H9 (cell line): ENCODE data around the gene ATP6V0A1. TPM values are rescaled to one million over a fixed set of nuclear protein-coding genes. Genes with fewer than 3 reads are reported as not detected.

Experiments used
- DNase-seq: peaks from one replicate; pipeline ENCODE4 v3.0.0-alpha.2; 2017
- H2AFZ ChIP-seq: one replicate; pipeline ENCODE4 v1.6.1; 2013; ENCODE audit warnings: mild to moderate bottlenecking, low read length, control low read depth, moderate library complexity
- H2AK5ac ChIP-seq: 2 replicates; pipeline ENCODE4 v1.6.1; 2013; ENCODE audit warnings: low read length, control low read depth, mixed read lengths; ENCODE audit not compliant: insufficient read length
- H2BK120ac ChIP-seq: one replicate; pipeline ENCODE4 v1.6.1; 2013; ENCODE audit warnings: low read depth, mild to moderate bottlenecking, low read length, control low read depth, inconsistent platforms; ENCODE audit not compliant: poor library complexity, severe bottlenecking
- H2BK12ac ChIP-seq: 2 replicates; pipeline ENCODE4 v1.6.1; 2013; ENCODE audit warnings: low read length, control low read depth, mixed read lengths, low read depth; ENCODE audit not compliant: insufficient read length
- H2BK15ac ChIP-seq: 2 replicates; pipeline ENCODE4 v1.6.1; 2013; ENCODE audit warnings: low read depth, low read length, control low read depth
- H2BK20ac ChIP-seq: one replicate; pipeline ENCODE4 v1.6.1; 2013; ENCODE audit warnings: low read depth, mild to moderate bottlenecking, low read length, control low read depth, inconsistent platforms; ENCODE audit not compliant: poor library complexity, severe bottlenecking
- H2BK5ac ChIP-seq: 2 replicates; pipeline ENCODE4 v1.6.1; 2013; ENCODE audit warnings: low read length, control low read depth, mixed read lengths; ENCODE audit not compliant: insufficient read length
- H3K14ac ChIP-seq: 2 replicates; pipeline ENCODE4 v1.6.1; 2013; ENCODE audit warnings: low read length, control low read depth; ENCODE audit not compliant: insufficient read depth
- H3K18ac ChIP-seq: 2 replicates; pipeline ENCODE4 v1.6.1; 2013; ENCODE audit warnings: low read depth, mild to moderate bottlenecking, mixed read lengths, low read length, control low read depth; ENCODE audit not compliant: insufficient read length
- H3K23ac ChIP-seq: 2 replicates; pipeline ENCODE4 v1.6.1; 2013; ENCODE audit warnings: low read length, control low read depth, mixed read lengths, low read depth; ENCODE audit not compliant: insufficient read length
- H3K23me2 ChIP-seq: 2 replicates; pipeline ENCODE4 v1.6.1; 2013; ENCODE audit warnings: low read depth, mild to moderate bottlenecking, mixed read lengths, low read length, control low read depth; ENCODE audit not compliant: insufficient read length, poor library complexity, severe bottlenecking
- H3K27ac ChIP-seq: 2 replicates; pipeline ENCODE4 v1.5.1; 2013; ENCODE audit warnings: low read length, control low read depth, mixed read lengths, low read depth; ENCODE audit not compliant: insufficient read length
- H3K27me3 ChIP-seq: 2 replicates; pipeline ENCODE4 v1.6.1; 2013; ENCODE audit warnings: low read length, control low read depth, inconsistent platforms; ENCODE audit not compliant: insufficient read depth
- H3K4ac ChIP-seq: 2 replicates; pipeline ENCODE4 v1.6.1; 2013; ENCODE audit warnings: low read depth, mild to moderate bottlenecking, control low read depth, inconsistent platforms, low read length, moderate library complexity
- H3K4me1 ChIP-seq: 2 replicates; pipeline ENCODE4 v1.6.1; 2013; ENCODE audit warnings: low read length, control low read depth, inconsistent platforms; ENCODE audit not compliant: insufficient read depth
- H3K4me2 ChIP-seq: 2 replicates; pipeline ENCODE4 v1.6.1; 2013; ENCODE audit warnings: low read length, control low read depth, mixed read lengths; ENCODE audit not compliant: insufficient read length, insufficient read depth
- H3K56ac ChIP-seq: 2 replicates; pipeline ENCODE4 v1.6.1; 2013; ENCODE audit warnings: low read depth, mild to moderate bottlenecking, mixed read lengths, low read length, control low read depth; ENCODE audit not compliant: insufficient read length
- H3K79me1 ChIP-seq: 2 replicates; pipeline ENCODE4 v1.6.1; 2013; ENCODE audit warnings: low read depth, mild to moderate bottlenecking, moderate library complexity, low read length, control low read depth, inconsistent platforms; ENCODE audit not compliant: insufficient read depth, poor library complexity, severe bottlenecking
- H3K79me2 ChIP-seq: 2 replicates; pipeline ENCODE4 v1.6.1; 2013; ENCODE audit warnings: low read length, control low read depth, inconsistent platforms; ENCODE audit not compliant: insufficient read depth
- H3K9ac ChIP-seq: 2 replicates; pipeline ENCODE4 v1.6.1; 2013; ENCODE audit warnings: low read length, control low read depth, mixed read lengths; ENCODE audit not compliant: insufficient read length; ENCODE audit errors: extremely low read depth
- H3K9me3 ChIP-seq: one replicate; pipeline ENCODE4 v1.6.1; 2013; ENCODE audit warnings: low read depth, low read length, inconsistent platforms; ENCODE audit not compliant: control insufficient read depth
- H3T11ph ChIP-seq: one replicate; pipeline ENCODE4 v1.6.1; 2013; ENCODE audit warnings: mild to moderate bottlenecking, low read length, control low read depth, inconsistent platforms
- H4K20me1 ChIP-seq: one replicate; pipeline ENCODE4 v1.6.1; 2013; ENCODE audit not compliant: control insufficient read depth, insufficient read length, insufficient read depth
- H4K5ac ChIP-seq: 2 replicates; pipeline ENCODE4 v1.6.1; 2013; ENCODE audit warnings: low read depth, mild to moderate bottlenecking, mixed read lengths, low read length, control low read depth; ENCODE audit not compliant: insufficient read length
- H4K8ac ChIP-seq: replicated peaks from 2 replicates; pipeline ENCODE4 v1.6.1; 2013; ENCODE audit warnings: low read length, control low read depth, mixed read lengths, low read depth; ENCODE audit not compliant: insufficient read length
- H4K91ac ChIP-seq: 2 replicates; pipeline ENCODE4 v1.6.1; 2013; ENCODE audit warnings: low read depth, mild to moderate bottlenecking, moderate library complexity, mixed read lengths, low read length, control low read depth; ENCODE audit not compliant: insufficient read length
- H3K27ac Mint-ChIP-seq, 3 experiments: 2 replicates in 2 of 3; 3 replicates in 1 of 3; pipeline ENCODE4 v1.8.0; 2020 to 2021; ENCODE audit warnings: mixed read lengths in 3 of 3, mild to moderate bottlenecking in 1 of 3, moderate library complexity in 1 of 3
- H3K27me3 Mint-ChIP-seq: 2 replicates; pipeline ENCODE4 v1.8.0; 2021; ENCODE audit warnings: low read depth, mild to moderate bottlenecking, moderate library complexity, mixed read lengths
- H3K36me3 Mint-ChIP-seq, 3 experiments: 2 replicates in 2 of 3; 3 replicates in 1 of 3; pipeline ENCODE4 v1.8.0; 2020 to 2021; ENCODE audit warnings: low read depth in 3 of 3, mixed read lengths in 3 of 3; ENCODE audit not compliant: insufficient read depth in 1 of 3
- H3K4me1 Mint-ChIP-seq, 2 experiments: 2 replicates each; pipeline ENCODE4 v1.8.0; 2020; ENCODE audit warnings: mixed read lengths in 2 of 2
- H3K4me3 Mint-ChIP-seq, 2 experiments: 2 replicates in 1 of 2; 3 replicates in 1 of 2; pipeline ENCODE4 v1.8.0; 2020 to 2021; ENCODE audit warnings: mild to moderate bottlenecking in 2 of 2, mixed read lengths in 2 of 2, moderate library complexity in 1 of 2
- H3K9me3 Mint-ChIP-seq, 2 experiments: 2 replicates in 1 of 2; 3 replicates in 1 of 2; pipeline ENCODE4 v1.8.0; 2020; ENCODE audit warnings: mild to moderate bottlenecking in 2 of 2, mixed read lengths in 2 of 2, moderate library complexity in 1 of 2
- WGBS: extraction: QIAGEN DNeasy Blood & Tissue Kit; methylation state at CpG from one replicate; pipeline ENCODE4 v1.1.7; 2013; ENCODE audit warnings: missing lambda C conversion rate, low lambda C conversion rate, mixed read lengths; ENCODE audit not compliant: insufficient read length; ENCODE audit errors: extremely low coverage; 5-methylcytosine and 5-hydroxymethylcytosine counted together
- microRNA-seq: library from miRNA; unstranded; fragments of <30 nt; microRNA quantifications from one replicate; pipeline ENCODE4, GENCODE V29; 2020; ENCODE audit warnings: borderline microRNAs expressed
- total RNA-seq: library from RNA; stranded (reverse); gene quantifications from 2 replicates; pipeline ENCODE4 v1.2.1, GENCODE V29; 2021
- TF ChIP-seq, protein P1 (sequence below): fragments of 200-600 bp; sonication (generic); conservative IDR thresholded peaks from 3 replicates; pipeline ENCODE4 v1.8.0; 2021; ENCODE audit warnings: antibody characterized with exemption, mild to moderate bottlenecking

Gene ATP6V0A1
- total RNA-seq, 1 experiment from 2014 or later = 54.1 TPM

DNA sequence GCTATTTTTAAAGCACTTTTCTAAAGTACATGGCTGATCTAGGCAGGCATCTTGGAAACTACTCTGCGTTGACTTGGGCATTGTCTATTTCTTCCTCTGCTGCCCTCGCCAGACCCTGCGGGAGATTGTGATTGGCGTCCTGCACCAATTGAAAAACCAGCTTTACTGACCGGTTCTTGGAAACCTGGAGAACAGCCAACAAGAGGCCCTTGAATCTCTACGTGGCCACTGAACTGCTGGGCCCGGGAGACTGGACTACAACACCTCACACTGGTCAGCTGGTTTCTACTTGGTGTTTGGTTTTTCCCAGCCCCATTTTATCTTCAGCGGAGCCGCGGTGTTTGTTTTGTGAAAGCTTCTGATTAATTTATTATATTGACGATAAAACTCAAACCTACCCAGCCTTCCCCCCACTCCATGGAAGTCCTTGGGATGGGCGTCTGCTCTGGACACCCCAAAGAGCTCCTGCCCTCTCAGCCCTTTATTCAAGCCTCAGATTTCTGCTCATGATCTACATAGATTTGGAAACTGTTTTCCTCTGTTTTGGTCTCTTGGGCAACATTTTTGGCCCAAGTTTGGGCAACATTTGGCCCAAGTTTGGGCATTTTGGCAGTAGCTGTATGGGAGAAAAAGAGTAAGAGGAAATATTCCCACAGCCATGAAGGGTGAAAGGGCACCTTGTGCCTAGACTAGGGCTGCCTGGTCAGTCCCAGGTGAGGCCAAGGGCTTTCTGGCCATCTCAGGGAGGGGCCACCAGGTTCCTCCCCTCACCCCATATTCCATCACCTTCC lies 113.0 kb downstream of the ATP6V0A1 start:
- no peak overlapping the region for H3K27ac Mint-ChIP-seq
- peaks cover 14 to 16% of the 10 kb centered on the region in 2 experiments for H3K4me1 Mint-ChIP-seq
- Histone ChIP-seq H2BK20ac (no peak overlapping the region), H2AFZ (no peak overlapping the region), H3K23ac (no peak overlapping the region), H3K4me1 (peaks cover 2% of the 10 kb centered on the region; the same call in 1 of the 2 replicates), H2BK5ac (no peak overlapping the region), H3K79me1 (no peaks in the 10 kb centered on the region), H3K4me2 (no peak overlapping the region), H3K9me3 (no peaks in the 10 kb centered on the region), H4K5ac (no peak overlapping the region), H3K27ac (no peak overlapping the region), H2BK15ac (no peak overlapping the region), H3K56ac (no peak overlapping the region), H3T11ph (no peak overlapping the region), H3K9ac (no peak overlapping the region), H4K20me1 (no peaks in the 10 kb centered on the region), H2AK5ac (no peak overlapping the region), H4K91ac (no peak overlapping the region), H3K18ac (no peak overlapping the region), H3K27me3 (no peaks in the 10 kb centered on the region), H2BK120ac (no peak overlapping the region), H4K8ac (no peak overlapping the region), H3K79me2 (peaks cover 2% of the 10 kb centered on the region; the same call in 1 of the 2 replicates), H2BK12ac (no peak overlapping the region), H3K23me2 (peaks cover 6% of the 10 kb centered on the region), H3K4ac (no peak overlapping the region), H3K14ac (no peak overlapping the region)
- H3K9me3 Mint-ChIP-seq = no peaks in the 10 kb centered on the region
- H3K36me3 Mint-ChIP-seq = peaks cover 37 to 85% (median 82%) of the 10 kb centered on the region in 3 experiments
- TF ChIP-seq, protein P1, sequence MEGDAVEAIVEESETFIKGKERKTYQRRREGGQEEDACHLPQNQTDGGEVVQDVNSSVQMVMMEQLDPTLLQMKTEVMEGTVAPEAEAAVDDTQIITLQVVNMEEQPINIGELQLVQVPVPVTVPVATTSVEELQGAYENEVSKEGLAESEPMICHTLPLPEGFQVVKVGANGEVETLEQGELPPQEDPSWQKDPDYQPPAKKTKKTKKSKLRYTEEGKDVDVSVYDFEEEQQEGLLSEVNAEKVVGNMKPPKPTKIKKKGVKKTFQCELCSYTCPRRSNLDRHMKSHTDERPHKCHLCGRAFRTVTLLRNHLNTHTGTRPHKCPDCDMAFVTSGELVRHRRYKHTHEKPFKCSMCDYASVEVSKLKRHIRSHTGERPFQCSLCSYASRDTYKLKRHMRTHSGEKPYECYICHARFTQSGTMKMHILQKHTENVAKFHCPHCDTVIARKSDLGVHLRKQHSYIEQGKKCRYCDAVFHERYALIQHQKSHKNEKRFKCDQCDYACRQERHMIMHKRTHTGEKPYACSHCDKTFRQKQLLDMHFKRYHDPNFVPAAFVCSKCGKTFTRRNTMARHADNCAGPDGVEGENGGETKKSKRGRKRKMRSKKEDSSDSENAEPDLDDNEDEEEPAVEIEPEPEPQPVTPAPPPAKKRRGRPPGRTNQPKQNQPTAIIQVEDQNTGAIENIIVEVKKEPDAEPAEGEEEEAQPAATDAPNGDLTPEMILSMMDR = no peak
- no CpG with 5 or more reads among the region's 12 CpGs for WGBS
- H3K27me3 Mint-ChIP-seq = peaks cover 2% of the 10 kb centered on the region; the same call in 1 of the 2 replicates
- H3K4me3 Mint-ChIP-seq = no peak overlapping the region
- DNase-seq = no peak

Small RNAs within 50 kb of the gene (microRNA-seq; reads per million reads assigned to microRNA genes)
- gene MIR5010 (0.81 reads per million), gene MIR548AT (not detected)

Other genes with a start within 250 kb of the ATP6V0A1 start
- gene STAT5B, start 182.5 kb upstream of the ATP6V0A1 start, total RNA-seq = 42.9 and 46.2 TPM in 2 replicates
- 4.3 and 6.4 TPM in 2 replicates for gene STAT5A, start 170.4 kb upstream of the ATP6V0A1 start, total RNA-seq
- 82.1 and 83.2 TPM in 2 replicates for gene STAT3, start 70.4 kb upstream of the ATP6V0A1 start, total RNA-seq
- 65.2 and 70.0 TPM in 2 replicates for gene CAVIN1, start 35.6 kb upstream of the ATP6V0A1 start, total RNA-seq
- gene NAGLU, start 77.4 kb downstream of the ATP6V0A1 start, total RNA-seq = 20.4 and 23.5 TPM in 2 replicates
- 1.3 and 1.5 TPM in 2 replicates for gene HSD17B1, start 94.0 kb downstream of the ATP6V0A1 start, total RNA-seq
- 81.4 and 84.1 TPM in 2 replicates for gene COASY, start 103.3 kb downstream of the ATP6V0A1 start, total RNA-seq
- 42.1 and 45.3 TPM in 2 replicates for gene MLX, start 108.2 kb downstream of the ATP6V0A1 start, total RNA-seq
- gene PSMC3IP, start 118.9 kb downstream of the ATP6V0A1 start, total RNA-seq = 36.0 and 37.4 TPM in 2 replicates
- gene RETREG3, start 150.5 kb downstream of the ATP6V0A1 start, total RNA-seq = 47.3 and 51.1 TPM in 2 replicates
- 117 and 122 TPM in 2 replicates for gene TUBG1, start 150.8 kb downstream of the ATP6V0A1 start, total RNA-seq
- gene TUBG2, start 200.4 kb downstream of the ATP6V0A1 start, total RNA-seq = 20.4 and 22.0 TPM in 2 replicates
- 21.4 and 22.3 TPM in 2 replicates for gene PLEKHH3, start 218.1 kb downstream of the ATP6V0A1 start, total RNA-seq
- gene CCR10, start 223.0 kb downstream of the ATP6V0A1 start, total RNA-seq = 1.0 TPM in 2 replicates
- gene CNTNAP1, start 223.7 kb downstream of the ATP6V0A1 start, total RNA-seq = 7.5 and 7.7 TPM in 2 replicates